HCT116 (cell line): ENCODE results near the gene NALCN. TPM values are rescaled to one million over a fixed set of nuclear protein-coding genes. Genes with fewer than 3 reads are reported as not detected.
A peak's percentile ranks its signal among the peaks of the same experiment; 100 is the strongest.

Source experiments
- ATAC-seq: fragments of 200-7000 bp; cut with Tn5 transposase; 2 replicates; pipeline ENCODE4 v1.9.1; 2020; ENCODE audit warnings: mild to moderate bottlenecking, moderate library complexity
- BruUV-seq: library from RNA; stranded (reverse); fragments of 400-500 nt; replicated peaks from 2 replicates; lab custom pipeline; 2021; lab: Mats Ljungman, UMichigan
- CTCF ChIA-PET: fragments of 300-600 bp; sonication (Branson Sonifier 250); formaldehyde crosslinking; loops from one replicate; lab custom pipeline; 2021; ENCODE audit warnings: antibody characterized with exemption; lab: Charles Lee
- POLR2A ChIA-PET: fragments of 300-600, 350-600 bp; sonication (Branson Sonifier 250); formaldehyde crosslinking; loops from one replicate; lab custom pipeline; 2021; ENCODE audit warnings: antibody characterized with exemption; lab: Charles Lee
- RAD21 ChIA-PET, 2 experiments: fragments of 300-600 bp; sonication (Branson Sonifier 250); formaldehyde crosslinking; loops; one replicate each; lab custom pipeline; 2023; ENCODE audit warnings: low total read pairs in 2 of 2; ENCODE audit not compliant: uncharacterized antibody in 2 of 2, unreplicated experiment in 2 of 2, low non-redundant PET in 1 of 2; lab: Charles Lee
- DNase-seq: peaks from one replicate; pipeline ENCODE4 v3.0.0-alpha.2; 2010; ENCODE audit warnings: low read depth, low spot score
- H2AFZ ChIP-seq: fragments of 200-600 bp; shearing (Covaris generic), sonication (generic); 2 replicates; pipeline ENCODE4 v1.6.1; 2017; ENCODE audit warnings: low read depth, mixed run types, mixed read lengths, antibody characterized with exemption, low read length; ENCODE audit not compliant: poor library complexity, severe bottlenecking
- H3K27ac ChIP-seq: 2 replicates; pipeline ENCODE4 v1.5.1; 2012; ENCODE audit warnings: low read depth, low read length
- H3K27me3 ChIP-seq: fragments of 200-600 bp; sonication (generic); 2 replicates; pipeline ENCODE4 v1.6.1; 2016; ENCODE audit warnings: mixed run types, low read length, mixed read lengths; ENCODE audit not compliant: insufficient read depth
- H3K36me3 ChIP-seq, 2 experiments: fragments of 200-500 bp in 1 of 2; fragments of 200-600 bp in 1 of 2; sonication (Bioruptor generic) in 1 of 2; sonication (generic) in 1 of 2; 2 replicates each; pipeline versions ENCODE4 v1.5.1 to v1.6.1; 2014 to 2016; ENCODE audit warnings: low read length in 2 of 2, inconsistent platforms in 1 of 2, mixed read lengths in 1 of 2, mixed run types in 1 of 2; ENCODE audit not compliant: insufficient read depth in 2 of 2, control insufficient read depth in 1 of 2
- H3K4me1 ChIP-seq, 2 experiments: fragments of 200-600 bp in 1 of 2; sonication (generic) in 1 of 2; 2 replicates each; pipeline versions ENCODE4 v1.5.1 to v1.6.1; 2012 to 2017; ENCODE audit warnings: low read length in 2 of 2, inconsistent platforms in 1 of 2, mild to moderate bottlenecking in 1 of 2, mixed read lengths in 1 of 2, mixed run types in 1 of 2, moderate library complexity in 1 of 2; ENCODE audit not compliant: insufficient read depth in 2 of 2, control insufficient read depth in 1 of 2
- H3K4me2 ChIP-seq: fragments of 200-600 bp; sonication (generic); 2 replicates; pipeline ENCODE4 v1.6.1; 2017; ENCODE audit warnings: mixed run types, low read length, mixed read lengths
- H3K4me3 ChIP-seq, 2 experiments: fragments of 200-600 bp in 1 of 2; sonication (generic) in 1 of 2; replicated peaks in 1 of 2; 2 replicates each; pipeline ENCODE4 v1.5.1; 2011 to 2016; ENCODE audit warnings: low read length in 2 of 2, control low read depth in 1 of 2, low read depth in 1 of 2, mild to moderate bottlenecking in 1 of 2, mixed read lengths in 1 of 2, mixed run types in 1 of 2
- H3K79me2 ChIP-seq: fragments of 200-600 bp; sonication (generic); 2 replicates; pipeline ENCODE4 v1.6.1; 2017; ENCODE audit warnings: mild to moderate bottlenecking, mixed run types, low read length, moderate library complexity, mixed read lengths; ENCODE audit not compliant: insufficient read depth
- H3K9ac ChIP-seq: fragments of 200-600 bp; sonication (generic); 2 replicates; pipeline ENCODE4 v1.6.1; 2016; ENCODE audit warnings: low read length, mixed read lengths
- H3K9me2 ChIP-seq: fragments of 200-600 bp; sonication (generic), shearing (Covaris generic); 2 replicates; pipeline ENCODE4 v1.6.1; 2017; ENCODE audit warnings: mixed run types, mild to moderate bottlenecking, moderate library complexity; ENCODE audit not compliant: insufficient read depth
- H3K9me3 ChIP-seq, 2 experiments: fragments of 200-500 bp in 1 of 2; fragments of 200-600 bp in 1 of 2; sonication (Bioruptor generic) in 1 of 2; sonication (generic) in 1 of 2; 2 replicates each; pipeline ENCODE4 v1.6.1; 2014 to 2017; ENCODE audit warnings: low read length in 2 of 2, mixed read lengths in 2 of 2, inconsistent platforms in 1 of 2, low read depth in 1 of 2, mild to moderate bottlenecking in 1 of 2, mixed run types in 1 of 2, moderate library complexity in 1 of 2; ENCODE audit not compliant: control insufficient read depth in 1 of 2, insufficient read depth in 1 of 2
- H4K20me1 ChIP-seq: fragments of 200-600 bp; sonication (generic), shearing (Covaris generic); 2 replicates; pipeline ENCODE4 v1.6.1; 2017; ENCODE audit warnings: mixed run types, mild to moderate bottlenecking, moderate library complexity; ENCODE audit not compliant: insufficient read depth
- ATF3 ChIP-seq: IDR thresholded peaks from 2 replicates; pipeline ENCODE4 v1.6.1; 2012
- CEBPB ChIP-seq: IDR thresholded peaks from 2 replicates; pipeline ENCODE4 v1.6.1; 2012; ENCODE audit warnings: low read depth
- EGR1 ChIP-seq: IDR thresholded peaks from 2 replicates; pipeline ENCODE4 v1.6.1; 2012; ENCODE audit warnings: low read depth
- ELF1 ChIP-seq: IDR thresholded peaks from 2 replicates; pipeline ENCODE4 v1.6.1; 2012; ENCODE audit warnings: low read depth, borderline replicate concordance
- EZH2phosphoT487 ChIP-seq: fragments of 200-600 bp; IDR thresholded peaks from 2 replicates; pipeline ENCODE4 v1.6.1; 2018; ENCODE audit warnings: antibody characterized with exemption, borderline replicate concordance
- POLR2A ChIP-seq: IDR thresholded peaks from 2 replicates; pipeline ENCODE4 v1.7.0; 2011; ENCODE audit warnings: borderline replicate concordance; ENCODE audit not compliant: insufficient read depth, insufficient read length; ENCODE audit errors: extremely low read depth
- POLR2AphosphoS5 ChIP-seq: IDR thresholded peaks from 2 replicates; pipeline ENCODE4 v1.6.1; 2011; ENCODE audit warnings: mild to moderate bottlenecking, low read depth, low read length, moderate library complexity
- SIN3A ChIP-seq: IDR thresholded peaks from 2 replicates; pipeline ENCODE4 v1.6.1; 2012; ENCODE audit warnings: low read depth
- SP1 ChIP-seq: IDR thresholded peaks from 2 replicates; pipeline ENCODE4 v1.6.1; 2012; ENCODE audit warnings: low read depth
- SRF ChIP-seq: IDR thresholded peaks from 2 replicates; pipeline ENCODE4 v1.6.1; 2012; ENCODE audit warnings: low read depth
- TCF7L2 ChIP-seq: IDR thresholded peaks from 2 replicates; pipeline ENCODE4 v1.7.0; 2011; ENCODE audit warnings: borderline replicate concordance, inconsistent platforms; ENCODE audit not compliant: insufficient read depth, insufficient read length; ENCODE audit errors: extremely low read depth
- YY1 ChIP-seq: IDR thresholded peaks from 2 replicates; pipeline ENCODE4 v1.6.1; 2011; ENCODE audit warnings: low read length, low read depth, moderate library complexity, mild to moderate bottlenecking; ENCODE audit not compliant: insufficient replicate concordance; ENCODE audit errors: extremely low read depth
- ZBTB33 ChIP-seq: IDR thresholded peaks from 2 replicates; pipeline ENCODE4 v1.6.1; 2011; ENCODE audit warnings: mild to moderate bottlenecking, low read length, moderate library complexity; ENCODE audit not compliant: insufficient replicate concordance; ENCODE audit errors: extremely low read depth
- ZFX ChIP-seq: fragments of 450-650 bp; IDR thresholded peaks from 2 replicates; pipeline ENCODE4 v1.6.1; 2017
- ZNF274 ChIP-seq: fragments of 200-500 bp; sonication (Bioruptor generic); IDR thresholded peaks from 2 replicates; pipeline ENCODE4 v1.6.1; 2014; ENCODE audit warnings: mild to moderate bottlenecking, low read depth, low read length, inconsistent platforms
- intact Hi-C: fragments of 100-400 bp; cut with micrococcal nuclease; formaldehyde crosslinking; loops from 2 replicates; pipeline ENCODE4 v1.10.0; 2022
- total RNA-seq: library from RNA; stranded (reverse); gene quantifications from one replicate; pipeline ENCODE4 v1.2.1, GENCODE V29; 2021; ENCODE audit not compliant: unreplicated experiment

The NALCN gene
- total RNA-seq, 1 experiment from 2014 or later: not detected

- ChIA-PET RAD21 (no interaction called here), POLR2A (no interaction called here), CTCF (no interaction called here)
- no peak overlapping the region for H3K4me3 ChIP-seq
- DNase-seq (no peak), ATAC-seq (no peak)
- TF ChIP-seq TCF7L2 (no peak), EZH2phosphoT487 (no peak), POLR2A (no peak), SP1 (no peak), ZNF274 (no peak), ATF3 (no peak), POLR2AphosphoS5 (no peak), CEBPB (no peak), ZFX (no peak), SIN3A (no peak), YY1 (no peak), ELF1 (no peak), ZBTB33 (no peak), SRF (no peak), EGR1 (no peak)
- no peak overlapping the region for H3K9ac ChIP-seq
- H3K9me2 ChIP-seq: no peaks in the 10 kb centered on the region
- no peaks in the 10 kb centered on the region for H3K36me3 ChIP-seq
- H4K20me1 ChIP-seq: no peaks in the 10 kb centered on the region
- peak overlapping the region; percentile 79; the same call in 1 of the 2 replicates for H3K27ac ChIP-seq
- H3K9me3 ChIP-seq: peaks cover 0 to 9% of the 10 kb centered on the region in 2 experiments; a peak in 2 of 4 replicates
- H2AFZ ChIP-seq: no peak overlapping the region
- no TSS peak for BruUV-seq
- no peaks in the 10 kb centered on the region for H3K27me3 ChIP-seq
- H3K4me1 ChIP-seq: peaks cover 18 to 42% of the 10 kb centered on the region in 2 experiments
- intact Hi-C loops: no loop called here
- no peaks in the 10 kb centered on the region for H3K79me2 ChIP-seq
- no peak overlapping the region for H3K4me2 ChIP-seq
Measured at GRCh38 chr13:101451641-101452040, 35.3 kb upstream of the NALCN start.
